ENCODE results near the gene TBC1D2. TPM values are rescaled to one million over a fixed set of nuclear protein-coding genes. Genes with fewer than 3 reads are reported as not detected.

The TBC1D2 gene
- total and polyA plus RNA-seq, 2 of the 4 experiments (the other 2 are of a cell fraction): 36.9 to 62.7 TPM

- peak overlapping the region; percentile 2; the same call in 1 of the 2 replicates for H3K14ac ChIP-seq (replicated peaks; ENCODE audit: low read depth, low read length)
- H3K36me3 ChIP-seq (ENCODE audit: control insufficient read depth, insufficient read depth, low read length): peaks cover 15% of the 10 kb centered on the region
- H3K18ac ChIP-seq (ENCODE audit: low read depth, low read length): 0 out of 2 replicates have a peak overlapping the region, but pooled peaks have one; percentile 14
- peak overlapping the region; percentile 74 for H2BK120ac ChIP-seq (ENCODE audit: low read depth, low read length)
- intact Hi-C loops (cut with micrococcal nuclease): no loop called here
- H3K9ac ChIP-seq (ENCODE audit: low read depth, low read length): no peak overlapping the region
- POLR2A ChIA-PET (ENCODE audit: unreplicated experiment): interaction anchor here (0.6 kb wide), 1 partner anchor 368 kb away, joined by 3 read pairs; no protein-coding TSS in a partner anchor
- TF ChIP-seq CHD1 (IDR thresholded peaks at IDR 0.05; ENCODE audit: low read depth, low read length): no peak
- TF ChIP-seq RFX5 (IDR thresholded peaks at IDR 0.05; ENCODE audit: low read depth, low read length): no peak
- no peak for TF ChIP-seq MAZ (IDR thresholded peaks at IDR 0.05; ENCODE audit: borderline replicate concordance, low read depth, low read length)
- TF ChIP-seq CTCF (conservative IDR thresholded peaks at IDR 0.05; ENCODE audit: low read depth, low read length): peak; percentile 32; the same call in 1 of the 2 replicates
- H3K4me1 ChIP-seq (ENCODE audit: control insufficient read depth, insufficient read depth, low read length): peaks cover 11% of the 10 kb centered on the region
- H3K4me3 ChIP-seq (ENCODE audit: insufficient read depth, low read depth, low read length): no peak overlapping the region
- peak overlapping the region; percentile 14 for H4K91ac ChIP-seq (ENCODE audit: insufficient read depth, low read depth, low read length)
- H3K79me1 ChIP-seq (ENCODE audit: low read depth in 1 of 2, low read length in 2 of 2): peaks cover 3 to 53% of the 10 kb centered on the region in 2 experiments
- H2BK5ac ChIP-seq (ENCODE audit: low read depth, low read length, poor library complexity, severe bottlenecking): peak overlapping the region; percentile 48
- peaks cover 10% of the 10 kb centered on the region for H3K9me1 ChIP-seq (ENCODE audit: insufficient read depth, low read length)
- H3K9me3 ChIP-seq (ENCODE audit: control insufficient read depth, insufficient read depth, low read length): no peaks in the 10 kb centered on the region
- no peaks in the 10 kb centered on the region for H4K20me1 ChIP-seq (ENCODE audit: insufficient read depth, low read length)
- H3K27me3 ChIP-seq (ENCODE audit: control insufficient read depth, insufficient read depth, low read length): no peaks in the 10 kb centered on the region
- in situ Hi-C loops (cut with MboI; ENCODE audit: low sequenced_read_pairs): no loop called here
- no peak overlapping the region for H3K4me2 ChIP-seq (ENCODE audit: low read depth, low read length)
- WGBS, 2 experiments (ENCODE audit: extremely low coverage in 2 of 2, insufficient read length in 1 of 2): 93% methylated on average over 3 of the region's 9 CpGs; no CpG with 5 or more reads in 1 of the 2 experiments
- no peak for DNase-seq
- CTCF ChIA-PET: interaction anchor here (0.6 to 0.8 kb wide), 2 partner anchors 12 to 272 kb away, joined by 3 read pairs; no protein-coding TSS in a partner anchor
- H3K4ac ChIP-seq (ENCODE audit: low read depth, low read length): peak overlapping the region; percentile 87
- no peak overlapping the region for H3K56ac ChIP-seq (ENCODE audit: extremely low read depth, insufficient read depth, low read length)
- BruUV-seq (replicated peaks): no TSS peak
- H2AFZ ChIP-seq (replicated peaks; ENCODE audit: low read length, poor library complexity): peak overlapping the region; percentile 6
- dilution Hi-C loops (cut with HindIII; ENCODE audit: low sequenced_read_pairs, unreplicated experiment): no loop called here
- no peak overlapping the region for H3K23ac ChIP-seq (ENCODE audit: low read depth, low read length)
- peak overlapping the region; percentile 21 for H2AK9ac ChIP-seq (replicated peaks; ENCODE audit: low read depth, low read length, poor library complexity)
- H2BK20ac ChIP-seq (ENCODE audit: low read depth, low read length): peak overlapping the region; percentile 54; the same call in 1 of the 2 replicates
- H4K8ac ChIP-seq (ENCODE audit: low read depth in 2 of 2, low read length in 2 of 2): no peak overlapping the region
- H2BK15ac ChIP-seq (ENCODE audit: low read depth, low read length): peak overlapping the region; percentile 37; the same call in 1 of the 3 replicates
- H4K5ac ChIP-seq (ENCODE audit: low read depth, low read length): peak overlapping the region; percentile 59; the same call in 1 of the 2 replicates
- H3K27ac ChIP-seq (ENCODE audit: insufficient read depth, low read length): no peak overlapping the region
- peak; percentile 43 for ATAC-seq (ENCODE audit: low read depth)
- H2AK5ac ChIP-seq (ENCODE audit: low read depth, low read length): peak overlapping the region; percentile 25; the same call in 1 of the 2 replicates
These were observed 39.6 kb downstream of the TBC1D2 start for GRCh38 chr9:98215821-98216220.

Measured in IMR-90 (cell line).